NCI-H2107 treated with DMSO at 0.1 percent for 48 hours (cell line): ENCODE results near the gene MGRN1.
"Not testable (repeated sequence)": the region's sequence is repeated elsewhere in the genome, so short reads cannot be mapped to it uniquely, and the experiment has no call there.

Source experiments
- DNase-seq: peaks from one replicate; lab custom pipeline; 2025; ENCODE audit not compliant: unreplicated experiment; lab: John Stamatoyannopoulos, UW

MGRN1 gene

GRCh38 chr16:4623593-4623992, 1.0 kb upstream of the MGRN1 start:
- DNase-seq = no peak

GRCh38 chr16:4624827-4625559, 367 bp downstream of the MGRN1 start:
- DNase-seq = no peak

- no peak for DNase-seq
Measured at GRCh38 chr16:4625560-4626159, 1.0 kb downstream of the MGRN1 start.

GRCh38 chr16:4626396-4626795, 1.8 kb downstream of the MGRN1 start:
- no peak for DNase-seq

GRCh38 chr16:4628283-4628682, 3.7 kb downstream of the MGRN1 start:
- no peak for DNase-seq

- DNase-seq = no peak
Measured at GRCh38 chr16:4631444-4631843, 6.8 kb downstream of the MGRN1 start.

GRCh38 chr16:4633910-4634635, 9.4 kb downstream of the MGRN1 start:
- DNase-seq = no peak

GRCh38 chr16:4634768-4635167, 10.1 kb downstream of the MGRN1 start:
- DNase-seq = no peak

- DNase-seq = no peak
Measured at GRCh38 chr16:4636196-4636595, 11.6 kb downstream of the MGRN1 start.

- no peak for DNase-seq
Measured at GRCh38 chr16:4637501-4638166, 13.0 kb downstream of the MGRN1 start.

GRCh38 chr16:4639899-4640509, 15.4 kb downstream of the MGRN1 start:
- no peak for DNase-seq

GRCh38 chr16:4640572-4641305, 16.1 kb downstream of the MGRN1 start:
- no peak for DNase-seq

GRCh38 chr16:4641306-4641687, 16.7 kb downstream of the MGRN1 start:
- no peak for DNase-seq

GRCh38 chr16:4641895-4642294, 17.3 kb downstream of the MGRN1 start:
- DNase-seq = no peak

- no peak for DNase-seq
Measured at GRCh38 chr16:4646773-4647643, 22.4 kb downstream of the MGRN1 start.

GRCh38 chr16:4647644-4647980, 23.0 kb downstream of the MGRN1 start:
- DNase-seq = no peak

- no peak for DNase-seq
Measured at GRCh38 chr16:4648917-4649316, 24.3 kb downstream of the MGRN1 start.

- DNase-seq = no peak
Measured at GRCh38 chr16:4649744-4650442, 25.3 kb downstream of the MGRN1 start.

GRCh38 chr16:4650443-4651074, 25.9 kb downstream of the MGRN1 start:
- DNase-seq = not testable (repeated sequence)
